HG02885 (cell line): Measurements from ENCODE around the gene USHBP1.

Experiments used
- ATAC-seq: cut with Tn5 transposase; IDR thresholded peaks from one replicate; pipeline ENCODE4 v1.9.1; 2021; ENCODE audit warnings: mild to moderate bottlenecking; ENCODE audit not compliant: unreplicated experiment, poor library complexity

Gene USHBP1

DNA sequence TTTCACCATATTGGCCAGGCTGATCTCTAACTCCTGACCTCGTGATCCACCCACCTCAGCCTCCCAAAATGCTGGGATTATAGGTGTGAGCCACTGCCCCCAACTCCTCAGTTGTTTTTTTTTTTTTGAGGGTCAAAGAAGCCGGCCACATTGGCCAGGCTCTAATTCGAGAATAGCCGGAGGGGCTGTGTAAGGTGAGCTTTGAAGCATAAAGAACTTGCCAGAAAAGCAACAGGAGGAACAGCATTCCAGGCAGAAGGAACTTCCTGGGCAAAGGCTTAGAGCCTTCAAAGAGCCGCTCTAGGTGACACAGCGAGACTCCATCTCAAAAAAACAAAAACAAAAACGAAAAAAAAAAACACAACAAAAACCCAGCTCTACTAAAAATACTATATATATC lies 1.5 kb upstream of the USHBP1 start:
- ATAC-seq = no peak

- ATAC-seq = no peak
Measured at GRCh38 chr19:17263712-17264640, 569 bp downstream of the USHBP1 start.

DNA sequence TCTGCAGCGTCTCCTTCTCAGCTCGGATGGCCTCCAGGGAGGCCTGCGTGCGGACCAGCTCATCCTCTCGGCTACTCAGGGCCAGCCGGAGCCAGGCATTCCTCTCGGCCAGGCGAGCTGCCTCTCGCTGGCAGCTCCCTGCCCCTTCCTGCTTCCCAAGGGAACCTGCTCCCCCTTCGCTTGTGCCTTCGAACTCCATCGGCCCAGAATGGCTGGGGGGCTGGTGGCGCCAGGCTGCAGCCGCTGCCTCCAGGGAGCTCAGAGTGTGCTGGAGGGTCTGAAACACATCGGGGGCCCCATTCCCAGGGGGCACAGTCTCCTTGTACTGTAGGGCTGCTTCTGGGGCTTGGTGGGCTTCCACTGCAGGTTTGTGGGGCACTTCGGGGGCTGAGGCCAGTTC lies 2.0 kb downstream of the USHBP1 start:
- ATAC-seq = no peak

DNA sequence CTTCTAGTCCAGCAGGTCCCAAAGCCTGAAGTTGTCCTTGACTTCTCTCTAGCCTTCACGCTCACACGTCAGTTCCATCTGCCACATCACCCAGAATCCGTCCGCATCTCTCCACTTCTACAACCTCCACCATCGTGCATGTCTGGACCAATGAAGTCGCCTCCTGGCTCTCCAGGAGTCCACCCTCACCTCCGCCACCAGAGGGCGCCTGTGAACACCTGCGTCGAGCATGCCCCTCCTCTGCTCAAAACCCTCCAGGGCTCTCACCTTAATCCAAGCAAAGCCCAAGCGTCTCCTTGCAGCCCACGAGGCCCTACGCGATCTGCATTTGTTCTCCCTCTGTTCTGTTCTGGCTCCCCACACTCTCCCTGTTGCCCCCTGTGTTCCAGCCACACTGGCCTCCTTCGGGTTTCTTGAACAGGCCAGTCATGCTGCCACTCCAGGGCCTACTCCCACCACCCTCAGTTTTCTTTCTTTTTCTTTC lies 3.7 kb downstream of the USHBP1 start:
- peak; percentile 75 for ATAC-seq

- ATAC-seq = no peak
Measured at GRCh38 chr19:17259934-17260333, 4.6 kb downstream of the USHBP1 start.

GRCh38 chr19:17259118-17259780 lies 5.3 kb downstream of the USHBP1 start:
- ATAC-seq = no peak

DNA sequence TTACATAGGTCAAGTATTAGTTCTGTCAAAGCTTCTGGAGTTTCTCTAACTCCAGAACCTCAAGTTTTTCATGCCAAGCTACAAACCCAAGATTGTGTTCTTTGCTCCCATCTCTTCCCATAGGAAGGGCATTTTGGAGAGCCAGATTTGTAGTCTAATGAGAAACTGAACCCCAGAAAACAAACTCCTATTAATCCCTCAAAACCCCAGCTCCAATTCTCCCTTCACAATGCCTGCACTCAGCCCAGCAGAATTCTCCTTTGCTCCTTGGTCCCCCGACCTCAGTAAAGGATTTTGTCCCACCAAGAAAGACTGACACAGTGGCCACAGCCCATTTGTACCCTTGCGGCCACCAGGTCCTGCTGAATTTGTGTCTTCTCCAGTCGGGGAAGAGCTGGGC lies 8.4 kb downstream of the USHBP1 start:
- ATAC-seq = no peak

DNA sequence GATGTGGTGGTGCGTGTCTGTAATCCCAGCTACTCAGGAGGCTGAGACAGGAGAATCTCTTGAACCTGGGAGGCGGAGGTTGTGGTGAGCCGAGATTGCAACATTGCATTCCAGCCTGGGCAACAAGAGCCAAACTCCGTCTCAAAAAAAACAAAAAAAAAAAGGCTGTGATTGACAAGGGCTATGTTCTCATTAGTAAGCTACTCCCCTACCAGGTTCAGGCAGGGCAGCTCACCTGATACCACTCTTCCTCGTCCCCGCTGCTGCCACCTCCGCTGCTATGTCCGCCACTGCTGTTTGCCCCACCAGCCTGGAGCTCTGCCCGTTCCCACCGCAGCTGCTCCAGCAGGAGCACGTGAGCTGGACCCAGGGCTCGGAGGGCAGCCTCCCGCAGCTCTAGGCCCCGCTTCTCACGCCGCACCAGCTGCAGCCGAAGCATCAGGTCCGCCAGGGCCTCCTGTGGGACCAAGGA lies 9.4 kb downstream of the USHBP1 start:
- ATAC-seq = no peak

- ATAC-seq = no peak
Measured at GRCh38 chr19:17254636-17255035, 9.9 kb downstream of the USHBP1 start.

- no peak for ATAC-seq
Measured at GRCh38 chr19:17249887-17250548, 14.5 kb downstream of the USHBP1 start.

DNA sequence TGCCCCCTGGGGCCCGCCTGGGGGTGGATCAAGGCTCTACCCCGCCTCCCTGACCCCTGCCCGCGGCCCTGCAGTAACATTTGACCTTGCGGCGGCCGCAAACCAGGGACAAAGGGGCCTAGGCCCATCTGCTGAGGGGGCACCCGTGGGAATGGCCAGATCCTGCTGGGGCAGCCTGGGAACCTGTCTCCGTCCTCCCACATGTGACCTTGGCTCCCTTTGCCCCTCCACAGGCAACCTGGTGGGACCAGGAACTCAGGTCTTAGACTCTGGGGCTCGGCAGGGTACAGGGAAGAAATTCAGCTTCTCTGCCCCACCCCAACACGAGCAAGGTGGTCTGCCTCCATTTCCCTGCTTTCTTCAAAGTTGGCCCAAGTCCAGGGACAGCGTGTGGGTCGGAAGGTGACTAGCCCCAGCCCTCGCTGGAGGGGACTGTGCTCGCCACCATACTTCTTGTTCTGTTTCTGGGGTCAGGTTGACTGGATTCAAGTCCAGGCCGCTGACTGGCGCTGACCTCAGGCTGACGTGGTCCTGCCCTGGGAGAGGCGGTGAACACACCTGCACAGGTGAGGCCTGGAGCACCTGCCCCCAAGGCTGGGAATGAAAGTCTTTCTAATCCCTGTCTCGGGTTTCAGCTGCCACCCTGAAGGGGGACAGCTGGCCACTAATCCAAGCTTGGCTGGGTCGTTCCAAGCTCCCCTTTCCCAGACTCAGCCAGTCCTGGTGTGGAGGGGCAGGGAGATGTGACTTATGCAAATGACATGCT lies 16.4 kb downstream of the USHBP1 start:
- no peak for ATAC-seq

- ATAC-seq = no peak
Measured at GRCh38 chr19:17246681-17247425, 17.7 kb downstream of the USHBP1 start.

DNA sequence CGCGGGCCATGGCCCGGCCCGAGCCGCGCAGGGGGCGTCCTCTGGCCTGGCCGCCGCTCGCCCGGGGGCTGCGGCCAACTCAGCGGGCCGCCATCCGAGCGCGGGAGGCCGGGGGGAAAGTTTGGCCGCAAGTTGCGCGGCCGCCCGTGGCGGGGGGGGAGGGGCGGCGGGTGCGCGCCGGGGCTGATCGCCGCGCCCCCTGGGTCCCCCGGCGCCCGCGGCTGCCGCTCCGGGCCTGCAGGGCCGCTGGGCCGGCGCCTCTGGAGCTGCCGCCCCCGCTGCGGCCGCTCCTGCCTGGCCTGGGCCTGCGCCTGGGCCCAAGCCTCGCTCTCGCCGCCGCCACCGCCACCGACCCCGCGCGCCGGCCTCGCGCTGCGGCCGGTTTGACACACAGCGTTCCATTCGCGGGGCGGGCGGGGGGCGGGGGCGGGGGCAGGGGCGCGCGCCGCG lies 19.0 kb downstream of the USHBP1 start, which contains the start of gene NR2F6:
Gene NR2F6 (minus strand): TSS at position 385 of the 450 bp plus-strand sequence. CDS start 699 bp downstream, outside the sequence.
- no peak for ATAC-seq

GRCh38 chr19:17244618-17245534 lies 19.7 kb downstream of the USHBP1 start:
- ATAC-seq = peak; percentile 22

- ATAC-seq = no peak
Measured at GRCh38 chr19:17243830-17244617, 20.5 kb downstream of the USHBP1 start.

- ATAC-seq = no peak
Measured at GRCh38 chr19:17243211-17243829, 21.2 kb downstream of the USHBP1 start.
